Retinal pigment epithelial cell (primary cell): ENCODE data around the gene RELN.
A peak's percentile ranks its signal among the peaks of the same experiment; 100 is the strongest.

Experiments used
- DNase-seq: peaks from one replicate; pipeline ENCODE4 v3.0.0-alpha.2; 2010; ENCODE audit warnings: low read depth
- H3K4me3 ChIP-seq: 2 replicates; pipeline ENCODE4 v1.5.1; 2011; ENCODE audit warnings: mild to moderate bottlenecking, low read length, control low read depth, moderate library complexity
- TF ChIP-seq, protein P1 (sequence below): conservative IDR thresholded peaks from 2 replicates; pipeline ENCODE4 v1.5.1; 2011; ENCODE audit warnings: low read depth, low read length, control low read depth, inconsistent platforms

Gene RELN

DNA sequence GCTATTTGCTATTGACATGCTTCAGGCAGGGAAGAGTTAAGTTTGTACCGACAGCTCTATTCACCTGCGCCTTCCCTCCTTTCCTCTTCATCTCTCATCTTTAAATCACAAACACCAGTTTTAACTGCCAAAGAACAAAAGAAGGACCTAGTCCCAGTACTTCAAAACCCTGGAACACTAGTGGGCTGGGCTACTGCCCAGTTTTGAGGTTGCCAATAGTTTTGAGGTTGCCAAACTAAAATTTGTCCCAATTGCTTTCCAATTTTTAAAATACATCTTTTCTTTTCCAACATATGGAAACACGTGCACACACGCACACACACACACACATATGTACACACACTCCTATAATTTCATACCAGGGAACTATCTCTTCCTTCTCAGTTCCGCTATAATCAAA is 412.8 kb downstream of the RELN start:
- no peak for DNase-seq
- no peak overlapping the region for H3K4me3 ChIP-seq
- TF ChIP-seq, protein P1, sequence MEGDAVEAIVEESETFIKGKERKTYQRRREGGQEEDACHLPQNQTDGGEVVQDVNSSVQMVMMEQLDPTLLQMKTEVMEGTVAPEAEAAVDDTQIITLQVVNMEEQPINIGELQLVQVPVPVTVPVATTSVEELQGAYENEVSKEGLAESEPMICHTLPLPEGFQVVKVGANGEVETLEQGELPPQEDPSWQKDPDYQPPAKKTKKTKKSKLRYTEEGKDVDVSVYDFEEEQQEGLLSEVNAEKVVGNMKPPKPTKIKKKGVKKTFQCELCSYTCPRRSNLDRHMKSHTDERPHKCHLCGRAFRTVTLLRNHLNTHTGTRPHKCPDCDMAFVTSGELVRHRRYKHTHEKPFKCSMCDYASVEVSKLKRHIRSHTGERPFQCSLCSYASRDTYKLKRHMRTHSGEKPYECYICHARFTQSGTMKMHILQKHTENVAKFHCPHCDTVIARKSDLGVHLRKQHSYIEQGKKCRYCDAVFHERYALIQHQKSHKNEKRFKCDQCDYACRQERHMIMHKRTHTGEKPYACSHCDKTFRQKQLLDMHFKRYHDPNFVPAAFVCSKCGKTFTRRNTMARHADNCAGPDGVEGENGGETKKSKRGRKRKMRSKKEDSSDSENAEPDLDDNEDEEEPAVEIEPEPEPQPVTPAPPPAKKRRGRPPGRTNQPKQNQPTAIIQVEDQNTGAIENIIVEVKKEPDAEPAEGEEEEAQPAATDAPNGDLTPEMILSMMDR = no peak

DNA sequence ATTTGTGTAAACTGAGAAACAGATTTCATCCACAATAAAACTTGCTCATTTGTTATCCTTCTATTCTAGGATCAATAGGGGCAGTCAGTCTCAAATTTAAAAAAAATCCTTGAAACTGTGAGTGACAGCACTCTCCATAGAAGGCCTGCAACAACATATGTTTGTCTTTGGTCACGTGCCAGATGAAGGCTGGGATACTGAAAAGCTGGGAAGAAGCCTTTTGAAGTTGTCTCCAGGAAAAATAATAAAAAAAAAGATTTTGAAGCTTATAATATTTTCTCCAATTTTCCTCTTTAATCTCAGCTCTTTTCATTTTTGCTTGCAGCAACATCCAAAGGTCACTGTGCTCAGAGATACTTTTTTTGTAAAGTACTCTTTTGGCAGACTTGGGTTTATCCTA is 414.9 kb downstream of the RELN start:
- no peak for DNase-seq
- TF ChIP-seq, protein P1 = no peak
- H3K4me3 ChIP-seq = no peak overlapping the region

DNA sequence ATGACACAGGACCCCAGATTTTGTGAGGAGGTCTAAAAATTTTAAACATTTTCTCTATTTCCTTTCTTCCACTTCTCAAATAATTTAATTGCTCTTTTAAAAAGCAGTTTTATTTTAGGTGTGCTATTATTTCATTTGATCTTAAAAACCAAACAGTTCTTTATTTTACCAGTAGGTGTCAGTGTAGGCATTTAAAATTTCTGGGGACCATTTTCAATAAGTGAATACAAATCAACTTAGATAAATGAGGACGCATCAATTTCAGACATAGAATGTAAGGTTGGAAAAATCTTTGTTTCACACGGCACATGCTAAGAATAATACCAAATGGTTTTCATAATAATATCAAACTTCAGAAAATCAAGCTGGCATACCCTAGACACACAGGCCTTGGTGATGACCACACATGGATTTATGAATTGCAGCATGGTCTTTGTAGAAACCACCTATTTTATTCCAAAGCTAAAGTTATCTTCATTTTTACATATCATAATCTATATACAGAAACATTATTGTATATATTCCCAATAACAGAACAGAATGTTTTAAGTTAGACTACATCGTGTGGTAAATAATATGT is 415.9 kb downstream of the RELN start:
- no peak for DNase-seq
- TF ChIP-seq, protein P1 = peak; percentile 36
- no peak overlapping the region for H3K4me3 ChIP-seq

DNA sequence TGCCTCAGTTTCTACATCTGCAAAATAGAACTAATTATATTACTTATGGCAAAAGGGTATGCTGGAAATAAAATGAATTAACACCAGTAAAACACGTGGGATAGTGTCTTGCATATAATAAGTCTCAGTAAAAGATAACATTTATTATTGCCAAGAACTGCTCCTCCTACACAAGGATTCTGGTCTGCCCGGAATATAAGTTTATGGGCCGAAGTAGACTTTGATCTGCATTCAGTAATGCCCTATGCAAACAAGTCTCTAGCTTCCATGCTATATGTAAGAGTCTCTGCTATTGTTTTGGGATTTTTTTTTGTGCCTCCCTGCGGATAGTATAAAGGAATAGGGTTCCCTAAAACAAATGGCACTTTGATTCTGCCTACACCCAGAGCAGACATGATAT is 417.9 kb downstream of the RELN start:
- H3K4me3 ChIP-seq = no peak overlapping the region
- no peak for DNase-seq
- TF ChIP-seq, protein P1 = no peak

DNA sequence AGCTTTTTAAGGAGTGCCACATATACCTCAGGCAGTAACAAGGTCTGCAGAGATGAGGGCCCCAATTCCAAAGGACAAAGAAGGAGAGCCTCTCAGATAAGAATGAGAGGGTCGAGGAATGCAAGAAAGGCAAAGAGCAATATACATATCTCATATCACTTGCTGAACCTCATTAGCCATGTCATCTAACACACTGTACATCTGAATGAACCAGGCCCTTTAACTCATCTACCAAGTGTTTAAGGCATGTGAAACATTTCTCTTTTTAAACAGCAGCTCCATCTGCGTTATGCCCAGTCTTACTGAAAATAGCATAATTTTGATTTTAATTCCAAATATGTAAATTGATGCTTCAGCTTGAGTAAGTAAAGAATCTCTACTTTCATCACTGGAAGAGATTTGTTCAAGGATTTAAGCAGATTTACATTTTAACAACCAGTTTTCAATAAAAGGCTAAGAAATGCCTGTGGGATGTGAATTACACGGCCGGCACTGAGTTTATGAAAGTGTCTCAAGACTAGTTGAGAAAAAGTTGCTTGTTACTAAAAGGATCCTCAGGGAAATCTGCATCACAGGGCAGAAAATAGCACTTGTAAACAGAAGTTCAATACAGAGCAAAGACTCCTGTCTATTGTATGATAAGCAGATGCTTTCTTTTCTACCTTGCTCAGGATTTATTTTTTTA is 419.7 kb downstream of the RELN start:
- TF ChIP-seq, protein P1 = no peak
- H3K4me3 ChIP-seq = no peak overlapping the region
- peak; percentile 18 for DNase-seq

DNA sequence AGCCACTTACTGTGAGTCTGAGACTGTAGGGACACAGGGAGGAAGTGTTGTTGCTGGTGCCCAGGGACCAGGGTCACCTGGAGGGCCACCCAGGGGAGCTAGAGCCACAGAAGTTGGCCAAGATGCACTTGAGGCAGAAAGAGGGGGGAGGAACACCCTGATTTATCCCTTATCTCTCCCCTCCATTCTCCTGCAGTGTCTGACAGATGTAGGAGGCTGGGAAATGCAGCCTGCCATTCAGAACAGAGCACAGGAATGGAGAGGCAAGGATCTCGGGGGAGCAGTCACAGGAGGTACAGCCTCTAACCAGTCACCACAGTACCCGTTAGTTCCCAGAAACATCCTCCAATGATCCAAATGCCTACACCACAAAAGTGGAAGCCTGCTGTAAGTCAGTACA is 425.0 kb downstream of the RELN start:
- TF ChIP-seq, protein P1 = no peak
- DNase-seq = no peak
- no peak overlapping the region for H3K4me3 ChIP-seq

DNA sequence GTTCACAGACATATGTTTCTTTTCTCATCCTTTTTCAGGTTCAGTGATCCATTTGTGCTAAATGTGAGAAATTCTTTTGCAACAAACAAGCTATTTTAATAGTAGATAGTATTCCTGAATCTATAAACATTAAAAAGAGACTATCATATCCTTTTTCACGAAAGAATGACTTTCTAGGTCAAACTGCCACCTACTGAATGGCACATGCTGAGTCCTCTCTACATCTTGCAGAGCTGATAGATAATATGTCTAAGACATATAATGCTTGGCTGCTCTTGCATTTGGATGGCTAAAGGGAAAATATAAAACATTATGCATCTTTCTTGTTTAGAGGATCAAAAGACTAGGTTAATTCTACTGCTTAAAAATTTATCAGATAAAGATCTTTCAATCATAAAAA is 429.3 kb downstream of the RELN start:
- TF ChIP-seq, protein P1 = no peak

More for the DNA sequence above, 429.3 kb downstream of the RELN start:
- no peak overlapping the region for H3K4me3 ChIP-seq
- no peak for DNase-seq
